ENCODE data around the gene MYO9A.
A peak's percentile ranks its signal among the peaks of the same experiment; 100 is the strongest.
"Not testable (repeated sequence)": the region's sequence is repeated elsewhere in the genome, so short reads cannot be mapped to it uniquely, and the experiment has no call there.

MYO9A gene

GRCh38 chr15:72112116-72112515 lies 5.8 kb downstream of the MYO9A start:
- no peak for TF ChIP-seq CTCF (IDR thresholded peaks at IDR 0.05; ENCODE audit: low read length, missing control alignments)
- no peak overlapping the region for H3K4me3 ChIP-seq (replicated peaks; ENCODE audit: low read depth, low read length)
- DNase-seq (ENCODE audit: low read depth), result no peak

GRCh38 chr15:72110355-72110754 lies 7.6 kb downstream of the MYO9A start:
- TF ChIP-seq CTCF (IDR thresholded peaks at IDR 0.05; ENCODE audit: low read length, missing control alignments), result no peak
- no peak overlapping the region for H3K4me3 ChIP-seq (replicated peaks; ENCODE audit: low read depth, low read length)
- DNase-seq (ENCODE audit: low read depth), result no peak

GRCh38 chr15:72106068-72106467 lies 11.9 kb downstream of the MYO9A start:
- no peak for DNase-seq (ENCODE audit: low read depth)
- H3K4me3 ChIP-seq (replicated peaks; ENCODE audit: low read depth, low read length), result no peak overlapping the region
- no peak for TF ChIP-seq CTCF (IDR thresholded peaks at IDR 0.05; ENCODE audit: low read length, missing control alignments)

GRCh38 chr15:72105111-72105510 lies 12.8 kb downstream of the MYO9A start:
- no peak for DNase-seq (ENCODE audit: low read depth)
- H3K4me3 ChIP-seq (replicated peaks; ENCODE audit: low read depth, low read length), result no peak overlapping the region
- no peak for TF ChIP-seq CTCF (IDR thresholded peaks at IDR 0.05; ENCODE audit: low read length, missing control alignments)

- not testable (repeated sequence) for DNase-seq (ENCODE audit: low read depth); H3K4me3 ChIP-seq (replicated peaks; ENCODE audit: low read depth, low read length)
Measured at GRCh38 chr15:72100551-72100950, 17.4 kb downstream of the MYO9A start.

- no peak for TF ChIP-seq CTCF (IDR thresholded peaks at IDR 0.05; ENCODE audit: low read length, missing control alignments)
- no peak overlapping the region for H3K4me3 ChIP-seq (replicated peaks; ENCODE audit: low read depth, low read length)
- no peak for DNase-seq (ENCODE audit: low read depth)
Measured at GRCh38 chr15:72099155-72099554, 18.8 kb downstream of the MYO9A start.

GRCh38 chr15:72098040-72098439 lies 19.9 kb downstream of the MYO9A start:
- peak; percentile 2 for DNase-seq (ENCODE audit: low read depth)
- H3K4me3 ChIP-seq (replicated peaks; ENCODE audit: low read depth, low read length), result no peak overlapping the region
- no peak for TF ChIP-seq CTCF (IDR thresholded peaks at IDR 0.05; ENCODE audit: low read length, missing control alignments)

- H3K4me3 ChIP-seq (replicated peaks; ENCODE audit: low read depth, low read length), result no peak overlapping the region
- DNase-seq (ENCODE audit: low read depth), result no peak
- no peak for TF ChIP-seq CTCF (IDR thresholded peaks at IDR 0.05; ENCODE audit: low read length, missing control alignments)
Measured at GRCh38 chr15:72096796-72097195, 21.2 kb downstream of the MYO9A start.

All from fibroblast of pulmonary artery (primary cell).